ENCODE data around the gene DYNLT4.

The DYNLT4 gene

DNA sequence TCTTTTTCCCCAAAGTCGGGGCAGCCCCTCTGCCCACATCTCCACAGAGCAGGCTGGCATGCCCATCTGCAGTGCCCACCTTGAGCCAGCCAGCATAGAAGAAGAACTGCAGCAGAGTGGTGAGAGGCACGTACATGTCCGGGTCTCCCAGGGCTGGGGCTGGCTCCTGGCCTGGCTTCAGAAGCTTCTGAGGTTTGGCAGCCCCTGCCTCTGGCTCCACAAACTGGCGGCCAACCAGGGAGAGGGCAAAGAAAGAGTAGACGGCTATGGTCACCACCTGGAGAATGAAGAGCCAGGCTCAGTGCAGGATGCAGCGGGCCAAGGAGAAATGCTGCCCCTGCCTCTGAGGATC is 22.1 kb downstream of the DYNLT4 start:
- TF ChIP-seq, protein P1, sequence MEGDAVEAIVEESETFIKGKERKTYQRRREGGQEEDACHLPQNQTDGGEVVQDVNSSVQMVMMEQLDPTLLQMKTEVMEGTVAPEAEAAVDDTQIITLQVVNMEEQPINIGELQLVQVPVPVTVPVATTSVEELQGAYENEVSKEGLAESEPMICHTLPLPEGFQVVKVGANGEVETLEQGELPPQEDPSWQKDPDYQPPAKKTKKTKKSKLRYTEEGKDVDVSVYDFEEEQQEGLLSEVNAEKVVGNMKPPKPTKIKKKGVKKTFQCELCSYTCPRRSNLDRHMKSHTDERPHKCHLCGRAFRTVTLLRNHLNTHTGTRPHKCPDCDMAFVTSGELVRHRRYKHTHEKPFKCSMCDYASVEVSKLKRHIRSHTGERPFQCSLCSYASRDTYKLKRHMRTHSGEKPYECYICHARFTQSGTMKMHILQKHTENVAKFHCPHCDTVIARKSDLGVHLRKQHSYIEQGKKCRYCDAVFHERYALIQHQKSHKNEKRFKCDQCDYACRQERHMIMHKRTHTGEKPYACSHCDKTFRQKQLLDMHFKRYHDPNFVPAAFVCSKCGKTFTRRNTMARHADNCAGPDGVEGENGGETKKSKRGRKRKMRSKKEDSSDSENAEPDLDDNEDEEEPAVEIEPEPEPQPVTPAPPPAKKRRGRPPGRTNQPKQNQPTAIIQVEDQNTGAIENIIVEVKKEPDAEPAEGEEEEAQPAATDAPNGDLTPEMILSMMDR (IDR thresholded peaks at IDR 0.05; ENCODE audit: low read length, missing control alignments): no peak

DNA sequence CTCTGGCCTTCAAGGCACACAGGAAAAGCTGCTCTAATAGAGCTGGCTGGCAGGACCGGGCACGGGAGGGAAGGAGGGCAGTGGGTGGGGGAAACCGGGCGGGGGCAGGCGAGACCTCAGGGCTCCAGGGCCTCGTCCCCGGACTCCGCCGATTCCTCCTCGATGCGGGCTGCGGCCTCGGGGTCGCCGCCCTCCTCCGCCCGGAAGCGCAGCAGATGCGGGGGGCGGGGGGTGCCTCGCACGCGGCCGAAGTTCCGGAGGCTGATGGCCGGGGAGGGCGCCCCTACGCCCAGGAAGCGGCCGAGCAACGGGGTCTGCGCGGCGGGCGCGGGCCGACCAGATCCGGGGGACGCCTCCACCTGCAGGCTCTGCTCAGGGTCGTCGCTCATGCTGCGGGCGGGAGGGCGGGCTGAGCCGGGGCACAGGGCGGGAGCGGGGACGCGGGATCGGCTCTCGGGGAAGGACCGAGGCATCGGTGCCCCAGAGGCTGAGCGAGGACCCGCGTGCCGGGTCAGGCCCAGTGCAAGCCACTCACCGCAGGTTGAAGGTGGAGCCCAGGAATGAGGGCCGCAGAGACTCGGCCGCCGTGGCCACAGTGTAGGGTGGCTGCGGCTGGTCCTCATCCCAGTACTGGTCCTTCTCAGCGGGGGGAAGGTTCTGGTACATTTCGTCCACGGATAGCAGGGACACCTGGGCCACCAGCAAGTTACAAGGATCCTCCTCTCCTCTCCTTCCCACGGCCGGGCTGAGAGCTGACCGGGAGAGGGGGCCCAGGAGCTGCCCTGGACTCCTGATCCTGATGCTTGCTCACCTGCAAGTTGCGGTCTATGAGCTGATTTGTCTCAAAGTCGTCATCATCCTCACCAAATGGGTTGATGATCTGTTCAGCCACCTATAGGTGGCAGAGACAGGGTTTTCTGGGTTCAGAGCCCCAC is 22.8 kb downstream of the DYNLT4 start:
- DNase-seq (ENCODE audit: low read depth): no peak
- TF ChIP-seq, protein P1 (IDR thresholded peaks at IDR 0.05; ENCODE audit: low read length, missing control alignments): no peak
- H3K4me3 ChIP-seq (replicated peaks; ENCODE audit: low read depth, low read length): peak overlapping the region; percentile 29

More for the DNA sequence above, 22.1 kb downstream of the DYNLT4 start:
- no peak overlapping the region for H3K4me3 ChIP-seq (replicated peaks; ENCODE audit: low read depth, low read length)
- DNase-seq (ENCODE audit: low read depth): no peak

DNA sequence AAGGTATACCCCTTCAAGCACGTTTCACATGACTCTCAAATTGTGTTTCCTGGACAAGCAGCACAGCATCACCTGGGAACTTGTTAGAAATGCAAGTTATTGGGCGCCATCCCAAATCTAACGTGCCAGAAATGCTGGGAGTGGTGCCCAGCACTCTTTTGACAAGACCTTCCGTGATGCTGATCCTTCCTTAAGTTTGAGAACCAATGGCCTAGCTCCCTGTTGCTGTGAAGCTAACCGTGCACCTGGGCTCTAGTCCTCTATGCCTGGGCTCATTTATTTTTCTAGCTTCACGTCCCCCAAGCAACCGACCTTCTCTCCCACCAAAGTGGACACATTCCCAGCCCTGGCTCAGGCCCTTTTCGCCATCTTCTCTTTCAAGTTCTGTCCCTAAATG is 23.5 kb downstream of the DYNLT4 start:
- TF ChIP-seq, protein P1 (IDR thresholded peaks at IDR 0.05; ENCODE audit: low read length, missing control alignments): no peak
- peak overlapping the region; percentile 29 for H3K4me3 ChIP-seq (replicated peaks; ENCODE audit: low read depth, low read length)
- DNase-seq (ENCODE audit: low read depth): no peak

DNA sequence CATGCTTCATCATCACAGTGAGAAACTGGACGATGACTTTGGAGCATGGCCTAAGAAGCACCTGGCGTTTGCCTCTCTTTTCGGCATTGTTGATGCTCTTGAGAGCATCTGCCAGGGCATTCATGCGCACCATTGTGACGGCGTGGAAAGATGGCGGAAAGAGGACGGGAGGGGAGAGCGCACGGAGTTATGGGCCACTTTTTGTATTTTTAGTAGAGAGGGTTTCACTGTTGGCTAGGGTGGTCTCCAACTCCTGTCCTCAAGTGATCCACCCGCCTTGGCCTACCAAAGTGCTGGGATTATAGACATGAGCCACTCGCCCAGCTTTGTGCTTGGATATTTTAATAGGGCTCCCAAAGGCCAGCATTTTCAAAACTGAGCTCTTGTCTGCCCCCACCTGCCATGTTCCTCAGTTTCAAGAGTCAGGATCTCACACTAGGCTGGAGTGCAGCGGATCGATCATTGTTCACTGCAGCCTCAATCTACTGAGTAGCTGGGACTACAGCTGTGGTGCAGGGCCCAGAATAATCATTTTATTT is 26.5 kb downstream of the DYNLT4 start:
- no peak for DNase-seq (ENCODE audit: low read depth)
- no peak overlapping the region for H3K4me3 ChIP-seq (replicated peaks; ENCODE audit: low read depth, low read length)
- TF ChIP-seq, protein P1 (IDR thresholded peaks at IDR 0.05; ENCODE audit: low read length, missing control alignments): no peak

DNA sequence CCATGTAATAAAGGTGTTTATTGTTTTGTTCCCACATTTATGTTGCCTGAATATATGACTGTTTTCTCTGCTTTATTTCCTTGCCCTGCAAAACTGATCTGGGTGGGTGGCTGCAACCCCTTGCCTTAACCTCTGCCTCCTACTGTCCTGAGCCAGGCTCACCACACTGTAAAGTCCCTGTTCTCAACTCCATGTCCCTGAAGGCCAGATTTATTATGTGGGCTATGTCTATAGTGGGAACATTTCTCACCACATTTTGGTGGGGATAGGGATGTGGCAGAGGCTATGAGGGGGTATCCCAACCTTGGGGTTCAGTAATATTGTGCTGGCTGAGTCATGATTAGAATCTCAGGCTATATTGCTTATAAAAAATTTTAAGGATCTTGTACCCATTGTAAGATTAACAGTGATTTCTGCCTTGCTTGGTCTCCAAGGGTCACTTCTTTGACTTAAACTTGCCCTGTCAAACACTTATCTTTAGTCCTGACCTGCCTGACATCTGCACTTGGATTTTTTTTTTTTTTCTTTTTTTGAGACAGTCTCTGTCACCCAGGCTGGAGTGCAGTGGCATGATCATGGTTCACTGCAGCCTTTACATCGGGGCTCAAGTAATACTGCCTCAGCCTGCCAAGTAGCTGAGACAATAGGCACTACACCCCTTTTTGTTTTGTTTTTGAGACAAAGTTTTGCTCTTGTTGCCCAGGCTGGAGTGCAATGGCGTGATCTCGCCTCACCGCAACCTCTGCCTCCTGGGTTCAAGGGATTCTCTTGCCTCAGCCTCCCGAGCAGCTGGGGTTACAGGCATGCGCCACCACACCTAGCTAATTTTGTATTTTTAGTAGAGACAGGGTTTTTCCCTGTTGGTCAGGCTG is 28.2 kb downstream of the DYNLT4 start:
- TF ChIP-seq, protein P1 (IDR thresholded peaks at IDR 0.05; ENCODE audit: low read length, missing control alignments): no peak
- no peak overlapping the region for H3K4me3 ChIP-seq (replicated peaks; ENCODE audit: low read depth, low read length)

DNA sequence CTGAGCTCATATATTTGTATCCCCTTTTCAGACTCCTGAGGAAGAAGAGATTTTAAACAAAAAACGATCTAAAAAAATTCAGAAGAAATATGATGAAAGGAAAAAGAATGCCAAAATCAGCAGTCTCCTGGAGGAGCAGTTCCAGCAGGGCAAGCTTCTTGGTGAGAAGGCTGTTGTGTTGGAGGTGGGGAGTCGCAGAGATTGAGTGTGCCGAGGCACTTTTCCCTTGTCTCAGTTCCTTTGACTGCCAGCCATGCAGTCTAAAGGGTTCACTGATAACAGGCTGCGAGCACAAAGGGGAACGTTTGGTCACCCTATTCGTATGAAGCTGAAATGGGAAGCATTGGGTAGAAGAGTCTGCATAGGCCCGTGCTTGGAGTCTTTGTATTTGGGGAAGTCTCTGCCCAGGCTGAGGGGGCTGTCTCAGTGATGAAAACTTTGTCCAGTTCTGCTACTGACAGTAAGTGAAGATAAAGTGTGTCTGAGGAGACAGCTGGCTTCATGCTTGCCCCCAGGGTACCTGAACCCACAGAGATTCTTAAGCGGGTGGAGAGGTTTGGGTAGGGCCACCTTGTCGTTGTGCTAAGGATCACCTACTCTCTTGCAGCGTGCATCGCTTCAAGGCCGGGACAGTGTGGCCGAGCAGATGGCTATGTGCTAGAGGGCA is 29.0 kb downstream of the DYNLT4 start:
- DNase-seq (ENCODE audit: low read depth): no peak
- TF ChIP-seq, protein P1 (IDR thresholded peaks at IDR 0.05; ENCODE audit: low read length, missing control alignments): no peak
- H3K4me3 ChIP-seq (replicated peaks; ENCODE audit: low read depth, low read length): peak overlapping the region; percentile 95

More for the DNA sequence above, 28.2 kb downstream of the DYNLT4 start:
- DNase-seq (ENCODE audit: low read depth): no peak
